Measurements from ENCODE around the gene PAQR7. TPM values are rescaled to one million over a fixed set of nuclear protein-coding genes. Genes with fewer than 3 reads are reported as not detected.

PAQR7 gene
- total RNA-seq, 1 experiment from 2014 or later = 6.4 TPM

GRCh38 chr1:25813734-25814471, 61.6 kb downstream of the PAQR7 start:
- H3K4me1 ChIP-seq (ENCODE audit: insufficient read depth, low read length) = peaks cover 10% of the 10 kb centered on the region
- no peaks in the 10 kb centered on the region for H3K79me2 ChIP-seq (ENCODE audit: low read length)
- no peak overlapping the region for H3K9ac ChIP-seq (ENCODE audit: low read length)
- no TSS peak for BruUV-seq (replicated peaks)
- no peaks in the 10 kb centered on the region for H3F3A ChIP-seq (ENCODE audit: low read length, unreplicated experiment)
- TF ChIP-seq CTCF (conservative IDR thresholded peaks at IDR 0.05; ENCODE audit: low read depth, low read length) (no peak), EZH2phosphoT487 (IDR thresholded peaks at IDR 0.05; ENCODE audit: borderline replicate concordance, low read length) (no peak), EZH2 (IDR thresholded peaks at IDR 0.05; ENCODE audit: low read length, unreplicated experiment) (no peak)
- ChIA-PET CTCF (no interaction called here), POLR2A (ENCODE audit: unreplicated experiment) (no interaction called here)
- H3K4me2 ChIP-seq (ENCODE audit: low read length) = no peak overlapping the region
- H3K4me3 ChIP-seq (ENCODE audit: low read length) = no peak overlapping the region
- no peaks in the 10 kb centered on the region for H3K9me3 ChIP-seq (ENCODE audit: low read length)
- no peak for DNase-seq
- H4K20me1 ChIP-seq (ENCODE audit: low read length) = no peaks in the 10 kb centered on the region
- no peak overlapping the region for H2AFZ ChIP-seq (ENCODE audit: low read length)
- H3K9me2 ChIP-seq (replicated peaks; ENCODE audit: low read length) = no peaks in the 10 kb centered on the region
- no peak overlapping the region for H3K27ac ChIP-seq (ENCODE audit: low read length)
- intact Hi-C loops (cut with micrococcal nuclease) = no loop called here
- H3K36me3 ChIP-seq (ENCODE audit: low read depth, low read length) = no peaks in the 10 kb centered on the region; the same call in 1 of the 2 replicates
- no peak for ATAC-seq
- H3K27me3 ChIP-seq (ENCODE audit: low read length) = no peaks in the 10 kb centered on the region

DNA sequence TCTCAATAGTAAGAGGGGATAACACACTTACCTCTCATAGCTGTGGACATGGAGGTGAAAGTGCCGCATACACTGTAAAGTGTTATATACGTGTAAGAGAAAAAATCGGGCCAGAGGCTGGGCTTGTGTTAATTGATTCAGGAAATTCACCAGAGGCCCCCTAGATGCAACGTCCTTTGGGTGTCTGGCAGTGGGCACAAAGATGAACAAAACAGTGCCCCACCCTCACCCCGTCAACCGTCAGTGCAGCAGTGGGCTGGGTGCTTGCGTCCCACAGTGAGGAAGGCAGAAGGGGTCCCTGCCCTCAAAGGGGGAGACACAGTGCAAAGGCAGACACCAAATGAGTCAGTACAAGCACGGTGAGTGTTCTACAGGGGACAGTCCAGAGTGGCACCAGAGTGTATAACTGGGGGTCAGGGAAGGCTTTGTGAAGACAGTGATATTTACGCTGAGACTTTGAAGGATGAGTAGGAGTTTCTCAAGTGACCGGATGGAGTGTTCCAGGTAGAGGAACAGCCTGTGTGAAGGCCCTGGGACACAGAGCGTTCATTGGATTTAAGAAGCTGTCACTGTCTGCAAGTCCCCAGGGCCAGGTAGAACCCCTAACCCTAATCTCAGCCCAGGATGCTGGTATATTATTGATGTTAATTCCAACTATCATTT, 62.3 kb downstream of the PAQR7 start:
- ChIA-PET CTCF (no interaction called here), POLR2A (ENCODE audit: unreplicated experiment) (no interaction called here)
- Histone ChIP-seq H3K9me2 (replicated peaks; ENCODE audit: low read length) (no peaks in the 10 kb centered on the region), H3K79me2 (ENCODE audit: low read length) (no peaks in the 10 kb centered on the region), H3K9me3 (ENCODE audit: low read length) (no peaks in the 10 kb centered on the region), H3K4me2 (ENCODE audit: low read length) (no peak overlapping the region), H2AFZ (ENCODE audit: low read length) (no peak overlapping the region), H4K20me1 (ENCODE audit: low read length) (no peaks in the 10 kb centered on the region), H3K27me3 (ENCODE audit: low read length) (no peaks in the 10 kb centered on the region), H3K9ac (ENCODE audit: low read length) (no peak overlapping the region), H3K36me3 (ENCODE audit: low read depth, low read length) (no peaks in the 10 kb centered on the region; the same call in 1 of the 2 replicates), H3F3A (ENCODE audit: low read length, unreplicated experiment) (no peaks in the 10 kb centered on the region), H3K27ac (ENCODE audit: low read length) (no peak overlapping the region), H3K4me1 (ENCODE audit: insufficient read depth, low read length) (peaks cover 3% of the 10 kb centered on the region; the same call in 1 of the 2 replicates), H3K4me3 (ENCODE audit: low read length) (no peak overlapping the region)
- no peak for TF ChIP-seq EZH2phosphoT487 (IDR thresholded peaks at IDR 0.05; ENCODE audit: borderline replicate concordance, low read length)
- TF ChIP-seq CTCF (conservative IDR thresholded peaks at IDR 0.05; ENCODE audit: low read depth, low read length) = no peak
- TF ChIP-seq EZH2 (IDR thresholded peaks at IDR 0.05; ENCODE audit: low read length, unreplicated experiment) = no peak
- DNase-seq (no peak), ATAC-seq (no peak)
- no TSS peak for BruUV-seq (replicated peaks)
- intact Hi-C loops (cut with micrococcal nuclease) = no loop called here

Small RNA genes within 50 kb of the gene (microRNA-seq; reads per million reads assigned to microRNA genes)
- gene MIR3917 (ENCODE audit: unreplicated experiment) = 1.0 reads per million

Other genes with a start within 250 kb of the PAQR7 start
- gene SELENON, start 75.5 kb downstream of the PAQR7 start, total RNA-seq (2014; rRNA removed) = 38.6 and 43.7 TPM in 2 replicates
- 32.3 and 35.6 TPM in 2 replicates for gene MTFR1L, start 55.8 kb downstream of the PAQR7 start, total RNA-seq (2014; rRNA removed)
- 17.6 and 22.2 TPM in 2 replicates for gene AUNIP, start 16.3 kb downstream of the PAQR7 start, total RNA-seq (2014; rRNA removed)
- 177 and 206 TPM in 2 replicates for gene STMN1, start 30.7 kb upstream of the PAQR7 start, total RNA-seq (2014; rRNA removed)
- 7.4 and 9.0 TPM in 2 replicates for gene PAFAH2, start 122.4 kb upstream of the PAQR7 start, total RNA-seq (2014; rRNA removed)
- 0.26 TPM in 1 of 2 replicates, not detected in the other for gene EXTL1, start 146.1 kb upstream of the PAQR7 start, total RNA-seq (2014; rRNA removed)
- 0.07 TPM in 1 of 2 replicates, not detected in the other for gene SLC30A2, start 170.4 kb upstream of the PAQR7 start, total RNA-seq (2014; rRNA removed)
- gene TRIM63, start 191.9 kb upstream of the PAQR7 start, total RNA-seq (2014; rRNA removed) = not detected in 2 replicates
- gene PDIK1L, start 236.1 kb upstream of the PAQR7 start, total RNA-seq (2014; rRNA removed) = 4.1 and 5.2 TPM in 2 replicates

Measured in PC-3 (cell line).